ENCODE results near the gene POU3F2.

POU3F2 gene

GRCh38 chr6:98848539-98849242, 14.3 kb downstream of the POU3F2 start:
- Histone ChIP-seq H3K27me3 (replicated peaks) (peaks cover 55% of the 10 kb centered on the region), H3K4me3 (ENCODE audit: low read depth, low read length) (no peak overlapping the region), H3K27ac (no peak overlapping the region), H3K36me3 (replicated peaks) (no peaks in the 10 kb centered on the region)
- in situ Hi-C loops (cut with HindIII; ENCODE audit: low pct_ligation_motif_present, low sequenced_read_pairs), result no loop called here
- TF ChIP-seq, protein P1, sequence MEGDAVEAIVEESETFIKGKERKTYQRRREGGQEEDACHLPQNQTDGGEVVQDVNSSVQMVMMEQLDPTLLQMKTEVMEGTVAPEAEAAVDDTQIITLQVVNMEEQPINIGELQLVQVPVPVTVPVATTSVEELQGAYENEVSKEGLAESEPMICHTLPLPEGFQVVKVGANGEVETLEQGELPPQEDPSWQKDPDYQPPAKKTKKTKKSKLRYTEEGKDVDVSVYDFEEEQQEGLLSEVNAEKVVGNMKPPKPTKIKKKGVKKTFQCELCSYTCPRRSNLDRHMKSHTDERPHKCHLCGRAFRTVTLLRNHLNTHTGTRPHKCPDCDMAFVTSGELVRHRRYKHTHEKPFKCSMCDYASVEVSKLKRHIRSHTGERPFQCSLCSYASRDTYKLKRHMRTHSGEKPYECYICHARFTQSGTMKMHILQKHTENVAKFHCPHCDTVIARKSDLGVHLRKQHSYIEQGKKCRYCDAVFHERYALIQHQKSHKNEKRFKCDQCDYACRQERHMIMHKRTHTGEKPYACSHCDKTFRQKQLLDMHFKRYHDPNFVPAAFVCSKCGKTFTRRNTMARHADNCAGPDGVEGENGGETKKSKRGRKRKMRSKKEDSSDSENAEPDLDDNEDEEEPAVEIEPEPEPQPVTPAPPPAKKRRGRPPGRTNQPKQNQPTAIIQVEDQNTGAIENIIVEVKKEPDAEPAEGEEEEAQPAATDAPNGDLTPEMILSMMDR (IDR thresholded peaks at IDR 0.05; ENCODE audit: low read depth, low read length, missing control alignments), result no peak
- no peak for DNase-seq

GRCh38 chr6:98864497-98864896, 30.1 kb downstream of the POU3F2 start:
- H3K27ac ChIP-seq, result no peak overlapping the region
- no peak overlapping the region for H3K4me3 ChIP-seq (ENCODE audit: low read depth, low read length)
- DNase-seq, result no peak
- H3K27me3 ChIP-seq (replicated peaks), result no peaks in the 10 kb centered on the region
- in situ Hi-C loops (cut with HindIII; ENCODE audit: low pct_ligation_motif_present, low sequenced_read_pairs), result no loop called here
- TF ChIP-seq, protein P1 (IDR thresholded peaks at IDR 0.05; ENCODE audit: low read depth, low read length, missing control alignments), result no peak
- H3K36me3 ChIP-seq (replicated peaks), result no peaks in the 10 kb centered on the region

GRCh38 chr6:98871057-98871456, 36.7 kb downstream of the POU3F2 start:
- no peaks in the 10 kb centered on the region for H3K27me3 ChIP-seq (replicated peaks)
- no peaks in the 10 kb centered on the region for H3K36me3 ChIP-seq (replicated peaks)
- H3K27ac ChIP-seq, result no peak overlapping the region
- peak; percentile 20 for DNase-seq
- TF ChIP-seq, protein P1 (IDR thresholded peaks at IDR 0.05; ENCODE audit: low read depth, low read length, missing control alignments), result no peak
- in situ Hi-C loops (cut with HindIII; ENCODE audit: low pct_ligation_motif_present, low sequenced_read_pairs), result no loop called here
- H3K4me3 ChIP-seq (ENCODE audit: low read depth, low read length), result no peak overlapping the region

DNA sequence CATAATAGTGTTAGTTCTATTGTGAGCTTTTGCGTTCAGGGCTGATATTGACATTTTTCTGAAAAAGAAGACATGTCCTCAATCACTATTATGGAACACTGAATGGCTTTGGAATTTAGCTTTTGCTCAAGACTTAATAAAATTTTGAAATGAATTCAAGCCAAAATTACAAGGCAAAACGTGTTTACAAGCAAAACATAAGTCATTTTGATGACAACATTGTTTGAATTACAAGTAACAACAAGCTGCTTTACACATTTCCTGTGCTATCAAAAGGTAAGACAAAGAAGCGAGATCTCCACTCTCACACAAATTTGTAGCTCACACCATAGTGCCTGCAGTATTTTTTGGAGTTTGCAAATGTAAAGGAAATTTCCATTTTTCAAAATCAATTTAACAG, 37.4 kb downstream of the POU3F2 start:
- no peak for DNase-seq
- Histone ChIP-seq H3K36me3 (replicated peaks) (no peaks in the 10 kb centered on the region), H3K4me3 (ENCODE audit: low read depth, low read length) (no peak overlapping the region), H3K27ac (no peak overlapping the region), H3K27me3 (replicated peaks) (no peaks in the 10 kb centered on the region)
- in situ Hi-C loops (cut with HindIII; ENCODE audit: low pct_ligation_motif_present, low sequenced_read_pairs), result no loop called here
- TF ChIP-seq, protein P1 (IDR thresholded peaks at IDR 0.05; ENCODE audit: low read depth, low read length, missing control alignments), result no peak

- no peak overlapping the region for H3K4me3 ChIP-seq (ENCODE audit: low read depth, low read length)
- H3K36me3 ChIP-seq (replicated peaks), result no peaks in the 10 kb centered on the region
- DNase-seq, result no peak
- in situ Hi-C loops (cut with HindIII; ENCODE audit: low pct_ligation_motif_present, low sequenced_read_pairs), result no loop called here
- TF ChIP-seq, protein P1 (IDR thresholded peaks at IDR 0.05; ENCODE audit: low read depth, low read length, missing control alignments), result no peak
- no peak overlapping the region for H3K27ac ChIP-seq
- H3K27me3 ChIP-seq (replicated peaks), result no peaks in the 10 kb centered on the region
Measured at GRCh38 chr6:98875375-98875774, 41.0 kb downstream of the POU3F2 start.

- H3K4me3 ChIP-seq (ENCODE audit: low read depth, low read length), result no peak overlapping the region
- H3K27ac ChIP-seq, result no peak overlapping the region
- no peaks in the 10 kb centered on the region for H3K36me3 ChIP-seq (replicated peaks)
- DNase-seq, result no peak
- TF ChIP-seq, protein P1 (IDR thresholded peaks at IDR 0.05; ENCODE audit: low read depth, low read length, missing control alignments), result no peak
- no peaks in the 10 kb centered on the region for H3K27me3 ChIP-seq (replicated peaks)
- in situ Hi-C loops (cut with HindIII; ENCODE audit: low pct_ligation_motif_present, low sequenced_read_pairs), result no loop called here
Measured at GRCh38 chr6:98877250-98877649, 42.9 kb downstream of the POU3F2 start.
